AG10803 (cell line): ENCODE data around the gene MIS18BP1.
A peak's percentile ranks its signal among the peaks of the same experiment; 100 is the strongest.

Experiments used
- DNase-seq: peaks from one replicate; pipeline ENCODE4 v3.0.0; 2010; ENCODE audit warnings: low read depth
- H3K4me3 ChIP-seq: 2 replicates; pipeline ENCODE4 v1.5.1; 2011; ENCODE audit warnings: mild to moderate bottlenecking, low read length, control low read depth
- TF ChIP-seq, protein P1 (sequence below): conservative IDR thresholded peaks from 2 replicates; pipeline ENCODE4 v1.5.1; 2011; ENCODE audit warnings: mild to moderate bottlenecking, low read length, control low read depth, inconsistent platforms

The MIS18BP1 gene

DNA sequence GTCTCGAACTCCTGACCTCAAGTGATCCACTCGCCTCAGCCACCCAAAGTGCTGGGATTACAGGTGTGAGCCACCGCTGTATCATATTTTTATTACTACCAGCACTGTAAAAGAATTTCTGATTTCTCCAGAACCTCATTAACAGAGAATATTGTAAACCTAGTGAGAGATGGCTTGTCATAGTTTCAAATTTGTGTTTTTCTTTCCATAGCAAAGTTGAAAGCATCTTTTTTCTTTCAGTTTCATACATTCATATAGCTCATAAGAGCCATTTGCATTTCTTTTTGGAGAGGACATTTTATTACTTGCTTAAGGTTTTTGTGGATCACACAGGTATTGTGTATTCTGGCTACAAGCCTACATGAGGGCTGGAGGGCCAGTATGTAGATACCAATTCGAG is 58.0 kb downstream of the MIS18BP1 start:
- no peak overlapping the region for H3K4me3 ChIP-seq
- no peak for DNase-seq
- TF ChIP-seq, protein P1, sequence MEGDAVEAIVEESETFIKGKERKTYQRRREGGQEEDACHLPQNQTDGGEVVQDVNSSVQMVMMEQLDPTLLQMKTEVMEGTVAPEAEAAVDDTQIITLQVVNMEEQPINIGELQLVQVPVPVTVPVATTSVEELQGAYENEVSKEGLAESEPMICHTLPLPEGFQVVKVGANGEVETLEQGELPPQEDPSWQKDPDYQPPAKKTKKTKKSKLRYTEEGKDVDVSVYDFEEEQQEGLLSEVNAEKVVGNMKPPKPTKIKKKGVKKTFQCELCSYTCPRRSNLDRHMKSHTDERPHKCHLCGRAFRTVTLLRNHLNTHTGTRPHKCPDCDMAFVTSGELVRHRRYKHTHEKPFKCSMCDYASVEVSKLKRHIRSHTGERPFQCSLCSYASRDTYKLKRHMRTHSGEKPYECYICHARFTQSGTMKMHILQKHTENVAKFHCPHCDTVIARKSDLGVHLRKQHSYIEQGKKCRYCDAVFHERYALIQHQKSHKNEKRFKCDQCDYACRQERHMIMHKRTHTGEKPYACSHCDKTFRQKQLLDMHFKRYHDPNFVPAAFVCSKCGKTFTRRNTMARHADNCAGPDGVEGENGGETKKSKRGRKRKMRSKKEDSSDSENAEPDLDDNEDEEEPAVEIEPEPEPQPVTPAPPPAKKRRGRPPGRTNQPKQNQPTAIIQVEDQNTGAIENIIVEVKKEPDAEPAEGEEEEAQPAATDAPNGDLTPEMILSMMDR: no peak

DNA sequence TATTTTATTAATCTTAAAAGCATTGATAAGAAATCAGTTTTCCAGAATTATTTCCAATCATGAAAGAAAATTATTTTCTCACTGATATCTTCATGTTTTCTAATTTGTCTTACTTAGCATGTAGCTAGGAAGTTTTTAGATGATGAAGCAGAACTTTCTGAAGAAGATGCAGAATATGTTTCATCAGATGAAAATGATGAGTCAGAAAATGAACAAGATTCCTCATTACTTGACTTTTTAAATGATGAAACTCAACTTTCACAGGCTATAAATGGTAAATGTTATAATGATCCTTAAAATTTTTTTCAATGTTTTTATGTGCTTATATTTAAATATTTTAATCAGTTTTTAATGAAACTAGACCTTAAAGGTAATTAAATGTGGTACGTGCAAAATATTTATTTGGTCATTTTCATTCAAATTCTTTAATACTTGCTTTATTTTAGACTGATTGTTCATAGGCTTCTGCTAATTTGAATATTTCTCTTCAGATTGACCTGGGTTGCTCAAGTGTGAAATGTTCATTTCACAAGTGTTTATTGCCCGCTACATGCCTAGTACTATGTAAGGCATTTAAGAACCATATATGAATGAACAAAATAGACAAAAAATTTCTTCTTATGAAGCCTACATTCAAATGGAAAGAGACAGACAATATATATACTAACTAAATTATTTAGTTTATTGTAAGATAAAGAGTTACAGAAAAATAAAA is 67.7 kb downstream of the MIS18BP1 start:
- TF ChIP-seq, protein P1: no peak
- peak; percentile 45 for DNase-seq
- H3K4me3 ChIP-seq: no peak overlapping the region

DNA sequence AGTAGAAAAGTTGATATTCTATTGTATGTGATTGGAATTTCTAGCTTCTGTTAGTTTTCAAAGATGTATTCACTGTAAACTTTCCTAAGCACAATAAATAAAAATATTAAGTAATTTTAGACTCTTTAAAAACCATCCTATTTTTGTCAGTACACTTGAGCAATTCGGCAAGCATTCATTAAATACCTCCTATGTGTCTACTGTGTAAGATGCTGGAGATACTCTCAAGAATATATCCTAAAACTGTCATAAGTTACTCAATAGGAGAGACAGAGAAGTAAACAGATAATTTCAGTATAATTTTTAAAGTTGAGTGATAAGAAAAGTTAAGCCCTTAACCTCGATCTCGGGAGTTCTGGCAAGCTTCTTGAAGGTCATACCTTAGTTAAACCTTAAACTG is 71.2 kb downstream of the MIS18BP1 start:
- no peak for DNase-seq
- TF ChIP-seq, protein P1: no peak
- no peak overlapping the region for H3K4me3 ChIP-seq

DNA sequence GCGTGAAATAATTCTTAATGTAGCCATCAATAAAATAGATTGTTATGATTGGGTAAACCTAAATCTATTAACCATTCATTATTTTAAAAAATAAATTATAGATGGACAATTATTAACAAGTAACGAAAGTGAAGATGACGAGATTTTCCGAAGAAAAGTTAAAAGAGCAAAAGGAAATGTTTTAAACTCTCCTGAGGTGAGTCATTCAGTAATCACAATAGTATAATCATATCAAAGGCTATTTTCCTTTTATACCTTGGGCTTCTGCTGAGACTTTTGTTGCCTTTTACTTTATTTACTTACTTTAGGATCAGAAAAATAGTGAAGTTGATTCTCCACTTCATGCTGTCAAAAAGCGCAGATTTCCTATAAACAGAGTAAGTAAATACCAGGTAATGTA is 71.7 kb downstream of the MIS18BP1 start:
- H3K4me3 ChIP-seq: no peak overlapping the region
- DNase-seq: no peak

DNA sequence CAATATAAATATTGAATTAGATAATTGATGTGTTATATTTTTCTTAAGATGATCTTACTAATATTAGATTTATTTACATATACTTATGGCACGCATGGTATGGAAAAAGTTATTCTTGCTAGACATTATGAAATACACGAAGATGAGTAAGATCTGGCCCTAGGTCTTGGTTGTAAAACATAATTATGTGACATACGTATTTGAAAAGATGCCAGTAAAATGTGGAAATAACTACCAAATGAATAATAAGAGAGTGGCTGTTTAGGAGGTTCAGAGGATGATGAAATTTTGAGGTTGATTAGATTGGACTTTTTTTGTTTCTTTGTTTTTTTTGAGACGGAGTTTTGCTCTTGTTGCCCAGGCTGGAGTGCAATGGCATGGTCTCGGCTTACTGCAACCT is 75.9 kb downstream of the MIS18BP1 start:
- no peak overlapping the region for H3K4me3 ChIP-seq
- DNase-seq: peak; percentile 70
- TF ChIP-seq, protein P1: no peak

More for the DNA sequence above, 71.7 kb downstream of the MIS18BP1 start:
- TF ChIP-seq, protein P1: no peak

DNA sequence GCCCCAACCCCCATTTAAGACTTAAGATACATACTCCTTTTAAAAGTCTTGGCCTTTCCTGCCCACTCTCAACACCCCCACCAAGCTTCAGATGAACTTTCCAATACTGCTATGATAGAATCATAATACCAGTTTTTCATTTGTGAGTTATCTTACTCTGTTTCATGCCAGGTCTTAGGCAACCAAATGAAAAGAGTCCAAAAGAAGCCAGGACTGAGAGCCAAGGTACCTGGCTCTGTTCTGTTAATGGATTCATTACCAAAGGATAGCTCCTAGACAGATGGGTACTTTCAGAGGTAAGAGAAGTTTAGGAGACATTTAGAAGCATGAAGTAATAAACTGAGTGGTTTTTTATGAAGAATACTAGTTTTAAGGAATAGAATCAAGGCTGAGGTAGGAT is 83.1 kb downstream of the MIS18BP1 start:
- no peak overlapping the region for H3K4me3 ChIP-seq
- DNase-seq: no peak
- TF ChIP-seq, protein P1: no peak

DNA sequence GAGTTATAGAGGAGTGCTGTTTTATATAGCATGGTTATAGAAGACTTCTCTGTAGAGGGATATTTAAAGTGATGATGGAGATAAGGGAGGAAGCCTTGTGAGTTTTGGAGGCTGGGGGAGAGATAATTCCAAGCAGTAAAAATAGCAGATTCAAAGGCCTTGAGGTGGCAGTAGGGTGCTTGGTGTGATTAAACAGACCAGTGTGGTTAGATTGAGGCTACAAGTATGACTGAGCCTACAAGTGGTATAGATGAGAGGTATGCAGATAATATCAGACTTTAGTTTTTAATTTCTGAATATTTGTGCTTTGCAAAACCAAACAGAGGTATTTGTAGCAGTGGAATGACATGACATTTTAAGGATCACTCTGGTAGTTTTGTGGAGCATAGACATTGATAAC is 96.9 kb downstream of the MIS18BP1 start:
- no peak overlapping the region for H3K4me3 ChIP-seq
- no peak for DNase-seq
- TF ChIP-seq, protein P1: no peak
